OCI-LY7 (cell line): Measurements from ENCODE around the gene MGAT5B. TPM values are rescaled to one million over a fixed set of nuclear protein-coding genes. Genes with fewer than 3 reads are reported as not detected.

Source experiments
- BruUV-seq: library from RNA; stranded (reverse); fragments of 400-500 nt; replicated peaks from 2 replicates; lab custom pipeline; 2021; lab: Mats Ljungman, UMichigan
- CTCF ChIA-PET: fragments of 300-600 bp; sonication (Branson Sonifier 250); formaldehyde crosslinking; loops from one replicate; lab custom pipeline; 2022; ENCODE audit warnings: antibody characterized with exemption; ENCODE audit not compliant: unreplicated experiment; lab: Charles Lee
- POLR2A ChIA-PET: fragments of 300-600 bp; sonication (Branson Sonifier 250); formaldehyde crosslinking; loops from one replicate; lab custom pipeline; 2022; ENCODE audit warnings: antibody characterized with exemption; lab: Charles Lee
- DNase-seq: peaks from one replicate; pipeline ENCODE4 v3.0.0-alpha.2; 2015; ENCODE audit warnings: low spot score
- H2AFZ ChIP-seq: fragments of 200-600 bp; sonication (generic), shearing (Covaris generic); 2 replicates; pipeline ENCODE4 v1.6.1; 2014; ENCODE audit warnings: mild to moderate bottlenecking, antibody characterized with exemption, low read length, moderate library complexity
- H3K27ac ChIP-seq: fragments of 200-600 bp; sonication (generic); 2 replicates; pipeline ENCODE4 v1.5.1; 2014; ENCODE audit warnings: mixed run types, low read depth, mild to moderate bottlenecking, moderate library complexity, low read length, inconsistent platforms; ENCODE audit not compliant: poor library complexity, severe bottlenecking
- H3K36me3 ChIP-seq: fragments of 200-600 bp; sonication (generic); 2 replicates; pipeline ENCODE4 v1.6.1; 2014; ENCODE audit warnings: mild to moderate bottlenecking, antibody characterized with exemption, low read length, moderate library complexity, mixed read lengths; ENCODE audit not compliant: insufficient read depth
- H3K4me1 ChIP-seq: fragments of 200-600 bp; sonication (generic); 2 replicates; pipeline ENCODE4 v1.5.1; 2014; ENCODE audit warnings: mild to moderate bottlenecking, low read length; ENCODE audit not compliant: insufficient read depth, poor library complexity, severe bottlenecking
- H3K4me2 ChIP-seq: fragments of 200-600 bp; sonication (generic); 2 replicates; pipeline ENCODE4 v1.6.1; 2014; ENCODE audit warnings: mild to moderate bottlenecking, low read length
- H3K4me3 ChIP-seq: fragments of 200-600 bp; sonication (generic); 2 replicates; pipeline ENCODE4 v1.5.1; 2014; ENCODE audit warnings: mild to moderate bottlenecking, low read depth, low read length; ENCODE audit not compliant: poor library complexity, severe bottlenecking
- H3K79me2 ChIP-seq: fragments of 200-600 bp; sonication (generic); 2 replicates; pipeline ENCODE4 v1.6.1; 2016; ENCODE audit warnings: low read depth, mild to moderate bottlenecking, low read length, moderate library complexity, mixed read lengths; ENCODE audit not compliant: insufficient read depth
- H3K9me2 ChIP-seq: fragments of 200-600 bp; sonication (generic); 2 replicates; pipeline ENCODE4 v1.6.1; 2016; ENCODE audit warnings: mild to moderate bottlenecking, low read length, mixed read lengths; ENCODE audit not compliant: insufficient read depth
- H3K9me3 ChIP-seq: fragments of 200-600 bp; sonication (generic); 2 replicates; pipeline ENCODE4 v1.6.1; 2014; ENCODE audit warnings: mild to moderate bottlenecking, mixed run types, low read length, mixed read lengths
- H4K20me1 ChIP-seq: fragments of 200-600 bp; sonication (generic); 2 replicates; pipeline ENCODE4 v1.6.1; 2014; ENCODE audit warnings: mild to moderate bottlenecking, antibody characterized with exemption, low read length, moderate library complexity, mixed read lengths; ENCODE audit not compliant: insufficient read depth
- CTCF ChIP-seq: fragments of 200-600 bp; sonication (generic); conservative IDR thresholded peaks from 2 replicates; pipeline ENCODE4 v1.5.1; 2014; ENCODE audit warnings: mild to moderate bottlenecking, antibody characterized with exemption, low read length, moderate library complexity, mixed read lengths
- EZH2phosphoT487 ChIP-seq: fragments of 200-600 bp; sonication (generic); IDR thresholded peaks from 2 replicates; pipeline ENCODE4 v1.6.1; 2018; ENCODE audit warnings: low read depth, borderline replicate concordance, mild to moderate bottlenecking, mixed run types, antibody characterized with exemption, low read length, moderate library complexity, mixed read lengths
- intact Hi-C: fragments of 100-400 bp; cut with micrococcal nuclease; formaldehyde crosslinking; loops from one replicate; pipeline ENCODE4 v1.10.0; 2022; ENCODE audit not compliant: unreplicated experiment
- total RNA-seq, 2 experiments: library from RNA; depleted of rRNA in 1 of 2; stranded (reverse); fragments of >200 nt in 1 of 2; shearing (Covaris generic) in 1 of 2; gene quantifications; 2 replicates each; pipeline ENCODE4 v1.2.3, GENCODE V29; 2014 to 2022

MGAT5B gene
- total RNA-seq, 2 experiments from 2014 or later, result 1.4 to 2.5 TPM

- H3K79me2 ChIP-seq, result no peaks in the 10 kb centered on the region
- ChIA-PET POLR2A (no interaction called here), CTCF (no interaction called here)
- H4K20me1 ChIP-seq, result no peaks in the 10 kb centered on the region
- intact Hi-C loops, result no loop called here
- H2AFZ ChIP-seq, result no peak overlapping the region
- no peaks in the 10 kb centered on the region for H3K36me3 ChIP-seq
- no peaks in the 10 kb centered on the region for H3K9me2 ChIP-seq
- TF ChIP-seq CTCF, result no peak
- TF ChIP-seq EZH2phosphoT487, result no peak
- no peak overlapping the region for H3K4me2 ChIP-seq
- H3K4me3 ChIP-seq, result no peak overlapping the region
- H3K9me3 ChIP-seq, result no peaks in the 10 kb centered on the region
- no TSS peak for BruUV-seq
- DNase-seq, result no peak
- H3K27ac ChIP-seq, result no peak overlapping the region
- H3K4me1 ChIP-seq, result no peaks in the 10 kb centered on the region
Measured at GRCh38 chr17:76927577-76927976, 59.4 kb downstream of the MGAT5B start.

- no peaks in the 10 kb centered on the region for H3K36me3 ChIP-seq
- no peaks in the 10 kb centered on the region for H3K4me1 ChIP-seq
- H2AFZ ChIP-seq, result no peak overlapping the region
- ChIA-PET CTCF (no interaction called here), POLR2A (no interaction called here)
- no TSS peak for BruUV-seq
- no peak overlapping the region for H3K27ac ChIP-seq
- TF ChIP-seq CTCF, result no peak
- TF ChIP-seq EZH2phosphoT487, result no peak
- DNase-seq, result no peak
- H4K20me1 ChIP-seq, result no peaks in the 10 kb centered on the region
- no peak overlapping the region for H3K4me2 ChIP-seq
- no peaks in the 10 kb centered on the region for H3K9me3 ChIP-seq
- H3K9me2 ChIP-seq, result no peaks in the 10 kb centered on the region
- intact Hi-C loops, result no loop called here
- H3K79me2 ChIP-seq, result no peaks in the 10 kb centered on the region
- H3K4me3 ChIP-seq, result no peak overlapping the region
Measured at GRCh38 chr17:76927982-76928381, 59.8 kb downstream of the MGAT5B start.

- H3K4me1 ChIP-seq, result no peaks in the 10 kb centered on the region
- no peaks in the 10 kb centered on the region for H3K36me3 ChIP-seq
- BruUV-seq, result no TSS peak
- H3K9me3 ChIP-seq, result no peaks in the 10 kb centered on the region
- TF ChIP-seq EZH2phosphoT487 (no peak), CTCF (no peak)
- no peak overlapping the region for H3K4me3 ChIP-seq
- no peak overlapping the region for H3K27ac ChIP-seq
- H3K4me2 ChIP-seq, result no peak overlapping the region
- no peak overlapping the region for H2AFZ ChIP-seq
- H4K20me1 ChIP-seq, result no peaks in the 10 kb centered on the region
- intact Hi-C loops, result no loop called here
- POLR2A ChIA-PET, result no interaction called here
- no peak for DNase-seq
- no peaks in the 10 kb centered on the region for H3K9me2 ChIP-seq
- no peaks in the 10 kb centered on the region for H3K79me2 ChIP-seq
- CTCF ChIA-PET, result no interaction called here
Measured at GRCh38 chr17:76929148-76929547, 60.9 kb downstream of the MGAT5B start.
